NCI-H2081 (cell line): ENCODE measurements around the gene RSF1.
"Not testable (repeated sequence)": the region's sequence is repeated elsewhere in the genome, so short reads cannot be mapped to it uniquely, and the experiment has no call there.

ENCODE experiments used
- DNase-seq, 2 experiments: peaks; one replicate each; lab custom pipeline; 2025; lab: John Stamatoyannopoulos, UW

The RSF1 gene

GRCh38 chr11:77820565-77821348 lies at the start of gene RSF1, which contains the start of gene AAMDC:
Gene RSF1, minus strand, starts transcription at chr11:77820722. Its CDS starts 8 bp downstream, at chr11:77820714.
Gene AAMDC, plus strand, starts transcription at chr11:77821144. Its CDS starts 21,353 bp downstream, at chr11:77842497.
- DNase-seq = peak; percentile 96 to 99

- no peak for DNase-seq
Observed at GRCh38 chr11:77868744-77869143, 48.2 kb upstream of the RSF1 start.

GRCh38 chr11:77866336-77866735 lies 45.8 kb upstream of the RSF1 start:
- DNase-seq = no peak

- DNase-seq = no peak
Observed at GRCh38 chr11:77865805-77866204, 45.3 kb upstream of the RSF1 start.

GRCh38 chr11:77861444-77861843 lies 40.9 kb upstream of the RSF1 start:
- DNase-seq = not testable (repeated sequence)

- DNase-seq = not testable (repeated sequence)
Observed at GRCh38 chr11:77857906-77858457, 37.5 kb upstream of the RSF1 start.

- DNase-seq = no peak
Observed at GRCh38 chr11:77854838-77855237, 34.3 kb upstream of the RSF1 start.

GRCh38 chr11:77851503-77851902 lies 31.0 kb upstream of the RSF1 start:
- DNase-seq = no peak

GRCh38 chr11:77843700-77844099 lies 23.2 kb upstream of the RSF1 start:
- DNase-seq = not testable (repeated sequence)

- no peak for DNase-seq
Observed at GRCh38 chr11:77842441-77843121, 22.1 kb upstream of the RSF1 start.

GRCh38 chr11:77833302-77833701 lies 12.8 kb upstream of the RSF1 start:
- DNase-seq = no peak

- no peak for DNase-seq
Observed at GRCh38 chr11:77828926-77829325, 8.4 kb upstream of the RSF1 start.

GRCh38 chr11:77823775-77824174 lies 3.3 kb upstream of the RSF1 start:
- DNase-seq = no peak

GRCh38 chr11:77822126-77822525 lies 1.6 kb upstream of the RSF1 start:
- DNase-seq = not testable (repeated sequence)

- DNase-seq = no peak
Observed at GRCh38 chr11:77821349-77821851, 878 bp upstream of the RSF1 start.

GRCh38 chr11:77819921-77820564 lies 479 bp downstream of the RSF1 start:
- DNase-seq = peak; percentile 38 to 49

GRCh38 chr11:77819411-77819920 lies 1.1 kb downstream of the RSF1 start:
- peak; percentile 73 to 87 for DNase-seq

GRCh38 chr11:77815459-77815858 lies 5.1 kb downstream of the RSF1 start:
- no peak for DNase-seq

- no peak for DNase-seq
Observed at GRCh38 chr11:77814848-77815247, 5.7 kb downstream of the RSF1 start.

GRCh38 chr11:77813256-77813655 lies 7.3 kb downstream of the RSF1 start:
- DNase-seq = no peak

GRCh38 chr11:77806993-77807392 lies 13.5 kb downstream of the RSF1 start:
- no peak for DNase-seq

GRCh38 chr11:77806415-77806814 lies 14.1 kb downstream of the RSF1 start:
- no peak for DNase-seq
